Bronchial epithelial cell (primary cell): ENCODE data around the gene ANKRD44. TPM values are rescaled to one million over a fixed set of nuclear protein-coding genes. Genes with fewer than 3 reads are reported as not detected.

Experiments used
- DNase-seq: peaks from one replicate; pipeline ENCODE4 v3.0.0-alpha.2; 2010; ENCODE audit warnings: low read depth
- FAIRE-seq: peaks from 2 replicates; lab custom pipeline; 2011; peaks lifted over from hg19 to GRCh38; lab: Jason Lieb, UNC
- H3K27me3 ChIP-seq: 2 replicates; pipeline ENCODE4 v1.5.1; 2011; ENCODE audit warnings: low read length; ENCODE audit not compliant: control insufficient read depth, insufficient read depth
- H3K36me3 ChIP-seq: 2 replicates; pipeline ENCODE4 v1.5.1; 2011; ENCODE audit warnings: low read length; ENCODE audit not compliant: control insufficient read depth, insufficient read depth
- H3K4me3 ChIP-seq: 2 replicates; pipeline ENCODE4 v1.5.1; 2011; ENCODE audit warnings: mild to moderate bottlenecking, low read depth, low read length, control low read depth
- total RNA-seq: library from RNA; depleted of rRNA; stranded (reverse); fragments of >200 nt; gene quantifications from 2 replicates; pipeline ENCODE4 v1.2.1, GENCODE V29; 2014
- TF ChIP-seq, protein P1 (sequence below): IDR thresholded peaks from 2 replicates; pipeline ENCODE4 v1.5.1; 2011; ENCODE audit warnings: mild to moderate bottlenecking, moderate library complexity, low read length, control low read depth, inconsistent platforms; ENCODE audit not compliant: insufficient read depth, severe bottlenecking

ANKRD44 gene
- total RNA-seq, 1 donor from 2014 or later, result 0.26 TPM

DNA sequence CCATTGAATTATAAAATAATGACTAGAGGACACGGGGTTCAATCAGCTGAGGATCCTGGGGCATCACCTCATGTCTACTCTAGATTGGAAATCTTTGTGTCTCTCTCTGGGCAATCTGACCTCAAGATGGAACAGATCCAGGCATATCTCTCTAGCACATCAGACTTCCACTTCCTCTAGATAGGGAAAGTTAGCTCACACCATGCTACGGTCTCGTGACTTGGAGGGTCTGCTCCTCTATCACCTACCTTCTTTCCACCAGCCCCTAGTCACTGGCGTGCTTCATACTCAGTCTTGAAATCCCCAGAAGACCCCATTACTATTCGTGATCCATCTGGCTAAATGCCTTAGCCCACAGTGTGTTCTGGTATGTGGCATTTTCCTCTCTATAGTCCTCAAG lies 148.8 kb downstream of the ANKRD44 start:
- Histone ChIP-seq H3K4me3 (no peak overlapping the region), H3K36me3 (no peaks in the 10 kb centered on the region), H3K27me3 (no peaks in the 10 kb centered on the region)
- TF ChIP-seq, protein P1, sequence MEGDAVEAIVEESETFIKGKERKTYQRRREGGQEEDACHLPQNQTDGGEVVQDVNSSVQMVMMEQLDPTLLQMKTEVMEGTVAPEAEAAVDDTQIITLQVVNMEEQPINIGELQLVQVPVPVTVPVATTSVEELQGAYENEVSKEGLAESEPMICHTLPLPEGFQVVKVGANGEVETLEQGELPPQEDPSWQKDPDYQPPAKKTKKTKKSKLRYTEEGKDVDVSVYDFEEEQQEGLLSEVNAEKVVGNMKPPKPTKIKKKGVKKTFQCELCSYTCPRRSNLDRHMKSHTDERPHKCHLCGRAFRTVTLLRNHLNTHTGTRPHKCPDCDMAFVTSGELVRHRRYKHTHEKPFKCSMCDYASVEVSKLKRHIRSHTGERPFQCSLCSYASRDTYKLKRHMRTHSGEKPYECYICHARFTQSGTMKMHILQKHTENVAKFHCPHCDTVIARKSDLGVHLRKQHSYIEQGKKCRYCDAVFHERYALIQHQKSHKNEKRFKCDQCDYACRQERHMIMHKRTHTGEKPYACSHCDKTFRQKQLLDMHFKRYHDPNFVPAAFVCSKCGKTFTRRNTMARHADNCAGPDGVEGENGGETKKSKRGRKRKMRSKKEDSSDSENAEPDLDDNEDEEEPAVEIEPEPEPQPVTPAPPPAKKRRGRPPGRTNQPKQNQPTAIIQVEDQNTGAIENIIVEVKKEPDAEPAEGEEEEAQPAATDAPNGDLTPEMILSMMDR, result no peak
- FAIRE-seq, result no peak
- no peak for DNase-seq

DNA sequence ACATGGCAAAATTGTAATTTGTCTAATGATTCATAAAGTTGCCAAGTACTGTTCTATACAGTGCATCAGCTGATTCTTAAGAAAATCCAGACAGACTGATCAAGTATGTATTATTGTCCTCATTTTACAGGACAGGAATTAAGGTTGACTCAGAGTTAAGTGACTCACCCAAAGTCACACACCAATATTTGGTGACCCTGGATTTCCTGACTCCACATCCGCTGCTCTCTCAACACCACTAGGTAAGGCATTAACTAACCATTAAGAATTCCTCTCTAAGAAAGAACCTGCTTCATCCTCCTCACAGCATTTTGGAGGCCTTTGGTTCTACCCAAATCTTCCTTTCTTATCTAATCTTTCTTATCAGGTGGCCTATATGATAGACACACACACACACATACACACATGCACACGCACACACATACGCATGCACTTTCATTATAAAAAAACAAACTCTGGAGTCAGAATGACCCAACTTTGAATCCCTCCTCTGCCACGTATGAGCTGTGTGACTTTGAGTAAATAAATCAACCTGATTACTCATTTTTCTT lies 150.8 kb downstream of the ANKRD44 start:
- TF ChIP-seq, protein P1, result no peak
- Histone ChIP-seq H3K27me3 (no peaks in the 10 kb centered on the region), H3K4me3 (no peak overlapping the region), H3K36me3 (no peaks in the 10 kb centered on the region)
- peak; percentile 79 for DNase-seq
- no peak for FAIRE-seq

DNA sequence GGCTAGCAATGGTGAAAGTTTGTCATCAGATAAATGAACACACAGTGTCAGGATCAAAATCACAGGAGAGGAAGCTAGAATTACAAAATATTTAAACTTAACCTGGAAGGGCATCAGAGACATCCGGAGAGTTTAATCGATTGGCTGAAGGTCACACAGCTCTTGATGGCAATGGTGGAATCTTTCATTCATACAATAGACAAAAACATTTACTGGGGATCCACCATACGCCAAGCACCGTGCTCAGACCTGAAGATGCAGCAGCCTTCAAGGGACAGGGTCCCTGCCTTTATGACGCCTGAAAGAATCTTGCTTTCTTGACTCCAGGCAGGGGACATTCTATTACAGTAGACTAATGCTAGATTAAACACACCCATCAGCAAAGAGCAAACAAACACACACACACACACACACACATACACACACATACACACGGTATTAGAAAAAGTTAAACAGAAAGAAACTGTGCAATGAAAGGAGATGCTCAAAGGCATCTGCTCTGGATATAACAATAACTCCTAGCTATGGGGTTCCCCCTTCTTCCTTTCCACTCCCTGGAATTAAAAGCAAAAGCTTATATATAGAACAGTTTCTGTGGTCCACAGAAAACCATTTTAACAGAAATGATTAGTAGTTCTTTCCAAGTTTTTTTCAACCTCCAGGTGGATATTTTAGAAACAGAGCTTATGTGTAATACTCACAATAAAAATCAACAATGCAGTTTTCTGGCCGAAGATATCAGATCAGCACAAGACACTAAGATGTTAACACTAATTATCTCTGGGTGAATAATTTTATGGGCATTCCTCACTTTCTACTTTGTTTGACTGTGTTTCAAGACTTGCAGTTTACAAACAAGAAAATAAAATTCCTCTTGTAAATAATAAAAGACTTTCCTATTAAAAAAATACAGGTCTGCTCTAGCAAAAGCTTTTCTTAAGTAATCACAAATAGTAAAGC lies 151.7 kb downstream of the ANKRD44 start:
- H3K27me3 ChIP-seq, result no peaks in the 10 kb centered on the region
- no peak for FAIRE-seq
- H3K4me3 ChIP-seq, result no peak overlapping the region
- H3K36me3 ChIP-seq, result no peaks in the 10 kb centered on the region
- peak; percentile 3 for DNase-seq
- TF ChIP-seq, protein P1, result no peak

DNA sequence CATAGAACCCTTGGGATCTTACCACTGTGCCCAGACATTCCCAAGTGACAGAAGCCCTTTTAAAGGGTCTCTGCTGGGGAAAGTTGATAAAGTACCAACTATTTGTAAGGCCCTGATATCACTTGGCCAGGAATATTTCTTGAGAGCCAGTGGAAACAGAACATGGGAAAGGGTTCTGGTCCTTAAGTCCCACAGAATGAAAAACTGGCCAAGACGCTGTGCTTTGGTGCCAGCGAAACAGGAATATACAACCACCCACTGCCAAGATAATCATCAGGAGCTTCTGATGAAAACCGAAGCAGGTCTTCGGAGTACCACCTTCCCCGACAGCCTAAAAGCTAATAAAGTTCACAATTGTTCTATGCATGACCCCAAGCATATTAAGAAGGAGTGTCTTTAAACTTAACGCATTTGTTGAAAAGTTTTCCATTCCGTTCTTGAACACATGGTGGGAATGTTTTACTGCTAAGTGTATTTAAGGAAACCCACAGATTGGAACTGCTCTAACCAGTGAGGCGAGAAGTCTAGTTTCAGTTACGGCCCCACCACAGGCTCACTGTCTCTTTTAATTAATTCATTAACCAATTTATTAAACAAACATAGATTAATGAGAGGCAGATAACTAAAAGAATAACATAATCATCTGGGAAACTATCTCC lies 152.6 kb downstream of the ANKRD44 start:
- TF ChIP-seq, protein P1, result no peak
- FAIRE-seq (no peak), DNase-seq (no peak)
- Histone ChIP-seq H3K4me3 (no peak overlapping the region), H3K27me3 (no peaks in the 10 kb centered on the region), H3K36me3 (no peaks in the 10 kb centered on the region)

DNA sequence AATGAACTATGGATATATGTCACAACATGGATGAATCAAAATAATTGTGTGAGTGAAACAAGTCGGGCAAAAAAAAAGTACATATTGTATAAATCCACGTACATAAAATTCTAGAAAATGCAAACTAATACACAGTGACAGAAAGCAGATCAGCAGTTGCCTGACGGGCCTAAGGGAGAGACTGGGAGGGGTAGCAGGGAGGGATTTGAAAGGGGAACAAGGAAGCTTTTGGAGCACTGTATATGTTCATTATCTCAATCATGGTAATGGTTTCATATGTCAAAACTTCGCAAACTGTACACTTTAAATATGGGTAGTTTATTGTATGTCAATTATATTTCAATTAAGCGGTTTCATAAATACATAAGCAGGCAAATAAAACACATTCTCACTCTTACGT lies 153.8 kb downstream of the ANKRD44 start:
- TF ChIP-seq, protein P1, result no peak
- Histone ChIP-seq H3K27me3 (no peaks in the 10 kb centered on the region), H3K4me3 (no peak overlapping the region), H3K36me3 (no peaks in the 10 kb centered on the region)
- DNase-seq (no peak), FAIRE-seq (no peak)
